Right atrium auricular region (tissue), 2 donors: Measurements from ENCODE around the gene TOR1AIP2. TPM values are rescaled to one million over a fixed set of nuclear protein-coding genes. Genes with fewer than 3 reads are reported as not detected.
"Not testable (repeated sequence)": the region's sequence is repeated elsewhere in the genome, so short reads cannot be mapped to it uniquely, and the experiment has no call there.

Experiments used
- DNase-seq: peaks from one replicate; pipeline ENCODE4 v3.0.0-alpha.2; 2019; ENCODE audit warnings: low spot score
- H3K27ac ChIP-seq, 2 donors: fragments of 200-600 bp; sonication (generic); 1 replicate in 1 of 2; 2 replicates in 1 of 2; pipeline ENCODE4 v1.5.1; 2016 to 2019
- H3K27me3 ChIP-seq, 2 donors: fragments of 200-600 bp; sonication (generic); one replicate each; pipeline versions ENCODE4 v1.5.1 to v1.6.0; 2017 to 2019
- H3K36me3 ChIP-seq: fragments of 200-600 bp; sonication (generic); one replicate; pipeline ENCODE4 v1.5.1; 2016
- H3K4me1 ChIP-seq, 2 donors: fragments of 200-600 bp; sonication (generic); one replicate each; pipeline versions ENCODE4 v1.5.1 to v1.6.0; 2017 to 2019
- H3K4me3 ChIP-seq, 2 donors: fragments of 200-600 bp; sonication (generic); 1 replicate in 1 of 2; 2 replicates in 1 of 2; pipeline ENCODE4 v1.5.1; 2017 to 2019; ENCODE audit warnings: mild to moderate bottlenecking in 1 of 2, moderate library complexity in 1 of 2
- H3K9me3 ChIP-seq, 2 donors: fragments of 200-600 bp; sonication (generic); one replicate each; pipeline ENCODE4 v1.5.1; 2019
- CTCF ChIP-seq, 2 donors: fragments of 200-600 bp; sonication (generic); IDR thresholded peaks; one replicate each; pipeline ENCODE4 v1.5.1; 2019; ENCODE audit warnings: antibody characterized with exemption in 2 of 2
- total RNA-seq, 2 donors: library from RNA; depleted of rRNA; stranded (reverse); fragments of >200 nt; gene quantifications; one replicate each; pipeline ENCODE4 v1.1.0, GENCODE V29; 2016

The TOR1AIP2 gene
- total RNA-seq, 2 donors from 2014 or later, result 44.7 to 59.7 TPM

GRCh38 chr1:179808503-179808902, 69.1 kb downstream of the TOR1AIP2 start:
- H3K36me3 ChIP-seq, result no peaks in the 10 kb centered on the region
- H3K4me3 ChIP-seq, result no peak overlapping the region
- no peak for TF ChIP-seq CTCF (IDR thresholded peaks at IDR 0.05)
- H3K27ac ChIP-seq, result no peak overlapping the region
- no peaks in the 10 kb centered on the region for H3K27me3 ChIP-seq
- no peaks in the 10 kb centered on the region for H3K4me1 ChIP-seq
- no peaks in the 10 kb centered on the region for H3K9me3 ChIP-seq
- no peak for DNase-seq

- Histone ChIP-seq H3K27ac (no peak overlapping the region), H3K36me3 (no peaks in the 10 kb centered on the region), H3K27me3 (no peaks in the 10 kb centered on the region), H3K4me3 (no peak overlapping the region), H3K9me3 (no peaks in the 10 kb centered on the region), H3K4me1 (no peaks in the 10 kb centered on the region)
- no peak for TF ChIP-seq CTCF (IDR thresholded peaks at IDR 0.05)
- no peak for DNase-seq
Measured at GRCh38 chr1:179807691-179808485, 69.7 kb downstream of the TOR1AIP2 start.

GRCh38 chr1:179807291-179807690, 70.3 kb downstream of the TOR1AIP2 start:
- no peaks in the 10 kb centered on the region for H3K36me3 ChIP-seq
- no peak for TF ChIP-seq CTCF (IDR thresholded peaks at IDR 0.05)

GRCh38 chr1:179806333-179806732, 71.3 kb downstream of the TOR1AIP2 start:
- Histone ChIP-seq H3K27me3 (no peaks in the 10 kb centered on the region), H3K9me3 (no peaks in the 10 kb centered on the region), H3K4me1 (no peaks in the 10 kb centered on the region), H3K27ac (no peak overlapping the region), H3K4me3 (no peak overlapping the region), H3K36me3 (no peaks in the 10 kb centered on the region)
- no peak for TF ChIP-seq CTCF (IDR thresholded peaks at IDR 0.05)
- DNase-seq, result no peak

More at GRCh38 chr1:179807291-179807690, 70.3 kb downstream of the TOR1AIP2 start:
- no peak overlapping the region for H3K4me3 ChIP-seq
- H3K27ac ChIP-seq, result no peak overlapping the region
- no peak for DNase-seq
- H3K4me1 ChIP-seq, result no peaks in the 10 kb centered on the region
- H3K27me3 ChIP-seq, result no peaks in the 10 kb centered on the region
- H3K9me3 ChIP-seq, result no peaks in the 10 kb centered on the region

GRCh38 chr1:179805291-179806195, 72.1 kb downstream of the TOR1AIP2 start:
- no peaks in the 10 kb centered on the region for H3K27me3 ChIP-seq
- no peak overlapping the region for H3K4me3 ChIP-seq
- no peaks in the 10 kb centered on the region for H3K36me3 ChIP-seq
- DNase-seq, result no peak
- H3K27ac ChIP-seq, result no peak overlapping the region
- TF ChIP-seq CTCF (IDR thresholded peaks at IDR 0.05), result no peak
- H3K9me3 ChIP-seq, result no peaks in the 10 kb centered on the region
- no peaks in the 10 kb centered on the region for H3K4me1 ChIP-seq

- H3K27ac ChIP-seq, H3K9me3 ChIP-seq, H3K36me3 ChIP-seq, H3K27me3 ChIP-seq, DNase-seq, H3K4me1 ChIP-seq, H3K4me3 ChIP-seq: not testable (repeated sequence)
Measured at GRCh38 chr1:179804417-179804816, 73.2 kb downstream of the TOR1AIP2 start.
